Measurements from ENCODE around the gene ZNF302.

GRCh38 chr19:34673590-34673989, 3.9 kb upstream of the ZNF302 start:
- TF ChIP-seq CTCF (IDR thresholded peaks at IDR 0.05; ENCODE audit: low read length) (no peak), EZH2phosphoT487 (IDR thresholded peaks at IDR 0.05; ENCODE audit: low read length) (no peak)

Measured in MM.1S (cell line).